ENCODE data around the gene SMOC1.

The SMOC1 gene

GRCh38 chr14:69879175-69880043 lies at the start of gene SMOC1:
TSS of gene SMOC1 (plus strand) at chr14:69879416. CDS start at chr14:69879679, 263 bp downstream.
- DNase-seq (ENCODE audit: low read depth): no peak

DNA sequence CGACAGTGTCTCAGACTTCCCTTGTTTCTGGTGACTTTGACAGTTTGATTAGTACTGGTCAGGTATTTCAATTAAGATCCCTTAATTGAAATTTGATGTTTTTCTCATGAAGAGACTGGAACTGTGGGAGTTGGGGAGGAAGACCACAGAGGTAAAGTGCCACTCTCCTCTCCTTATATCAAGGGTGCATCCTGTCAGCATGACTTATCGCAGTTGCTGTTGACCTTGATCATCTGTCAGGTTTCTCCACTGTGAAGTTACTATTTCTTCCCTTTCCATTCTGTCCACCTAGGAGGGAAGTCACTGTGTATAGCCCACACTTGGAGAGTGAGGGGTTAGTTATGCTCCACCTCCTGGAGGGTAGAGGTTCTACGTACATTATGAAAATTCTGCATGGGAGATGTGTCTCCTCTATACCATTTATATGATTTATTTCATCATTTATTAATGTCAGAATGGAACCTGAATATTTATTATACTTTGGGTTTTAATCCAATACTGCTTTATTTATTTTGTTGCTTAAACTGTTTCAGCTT lies 40.3 kb upstream of the SMOC1 start:
- no peak for DNase-seq (ENCODE audit: low read depth)

DNA sequence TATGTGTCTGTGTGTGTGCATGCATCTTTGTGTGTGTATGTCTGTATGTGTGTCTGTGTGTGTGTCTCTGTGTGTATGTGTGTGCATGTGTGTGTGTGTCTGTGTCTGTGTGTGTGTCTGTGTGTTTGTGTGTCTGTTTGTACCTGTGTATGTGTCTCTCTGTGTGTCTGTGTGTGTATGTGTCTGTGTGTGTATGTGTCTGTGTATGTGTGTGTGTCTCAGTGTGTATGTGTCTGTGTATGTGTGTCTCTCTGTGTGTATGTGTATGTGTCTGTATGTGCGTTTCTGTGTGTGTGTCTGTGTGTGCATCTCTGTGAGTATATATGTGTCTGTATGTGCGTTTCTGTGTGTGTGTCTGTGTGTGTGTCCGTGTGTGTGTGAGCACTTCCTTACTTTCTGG lies 39.6 kb upstream of the SMOC1 start:
- no peak for DNase-seq (ENCODE audit: low read depth)

- DNase-seq (ENCODE audit: low read depth): no peak
Observed at GRCh38 chr14:69841656-69842055, 37.6 kb upstream of the SMOC1 start.

- no peak for DNase-seq (ENCODE audit: low read depth)
Observed at GRCh38 chr14:69842686-69843420, 36.4 kb upstream of the SMOC1 start.

- no peak for DNase-seq (ENCODE audit: low read depth)
Observed at GRCh38 chr14:69844171-69844570, 35.0 kb upstream of the SMOC1 start.

DNA sequence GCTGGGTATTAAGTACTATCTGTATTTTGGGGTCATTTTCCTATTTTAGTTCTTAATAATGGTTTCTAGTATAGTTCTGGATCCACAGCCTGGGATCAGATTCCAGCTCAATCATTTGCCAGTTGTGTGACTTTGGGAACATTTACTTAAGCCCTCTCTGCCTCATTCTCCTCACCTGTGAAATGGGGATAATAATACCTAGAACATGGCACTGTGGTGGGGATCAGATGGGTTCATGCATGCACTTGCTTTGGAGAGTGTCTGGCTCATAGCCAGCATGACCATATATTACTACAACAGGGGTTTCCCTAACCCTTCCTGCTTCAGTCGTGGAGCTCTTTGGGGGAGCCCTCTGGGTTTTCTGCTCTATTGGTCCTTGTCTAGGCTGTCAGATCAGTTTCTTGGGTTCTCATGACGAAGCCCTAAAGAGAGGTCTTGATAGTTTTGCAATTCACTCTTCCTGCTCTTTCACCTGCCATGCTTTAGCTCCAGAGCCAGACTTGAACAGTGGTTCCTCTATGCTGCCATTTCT lies 34.1 kb upstream of the SMOC1 start:
- DNase-seq (ENCODE audit: low read depth): no peak

- DNase-seq (ENCODE audit: low read depth): no peak
Observed at GRCh38 chr14:69845787-69846186, 33.4 kb upstream of the SMOC1 start.

GRCh38 chr14:69848156-69848555 lies 31.1 kb upstream of the SMOC1 start:
- DNase-seq (ENCODE audit: low read depth): no peak

DNA sequence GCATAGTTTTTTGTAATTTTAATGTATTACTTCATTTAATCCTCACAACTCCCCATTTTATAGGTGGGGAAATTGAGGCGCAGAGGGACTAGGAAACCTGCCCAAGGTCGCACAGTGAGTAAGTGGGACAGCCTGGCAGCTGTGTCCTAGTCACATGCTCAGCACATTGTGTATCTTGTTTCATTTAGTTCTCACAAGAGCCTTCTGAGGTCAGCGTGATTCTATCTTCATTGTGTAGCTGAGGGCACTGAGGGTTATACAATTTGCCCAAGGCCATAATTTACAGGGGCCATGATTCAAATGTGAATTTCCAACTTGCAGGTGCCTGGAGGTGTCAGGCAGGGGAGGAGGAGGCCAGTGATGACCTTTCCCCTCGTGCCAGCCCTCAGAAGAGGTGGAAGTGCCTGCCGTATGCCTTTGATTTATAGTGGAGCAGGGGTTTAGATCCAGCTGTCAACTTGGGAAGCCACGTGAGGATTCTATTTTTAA lies 30.3 kb upstream of the SMOC1 start:
- no peak for DNase-seq (ENCODE audit: low read depth)

DNA sequence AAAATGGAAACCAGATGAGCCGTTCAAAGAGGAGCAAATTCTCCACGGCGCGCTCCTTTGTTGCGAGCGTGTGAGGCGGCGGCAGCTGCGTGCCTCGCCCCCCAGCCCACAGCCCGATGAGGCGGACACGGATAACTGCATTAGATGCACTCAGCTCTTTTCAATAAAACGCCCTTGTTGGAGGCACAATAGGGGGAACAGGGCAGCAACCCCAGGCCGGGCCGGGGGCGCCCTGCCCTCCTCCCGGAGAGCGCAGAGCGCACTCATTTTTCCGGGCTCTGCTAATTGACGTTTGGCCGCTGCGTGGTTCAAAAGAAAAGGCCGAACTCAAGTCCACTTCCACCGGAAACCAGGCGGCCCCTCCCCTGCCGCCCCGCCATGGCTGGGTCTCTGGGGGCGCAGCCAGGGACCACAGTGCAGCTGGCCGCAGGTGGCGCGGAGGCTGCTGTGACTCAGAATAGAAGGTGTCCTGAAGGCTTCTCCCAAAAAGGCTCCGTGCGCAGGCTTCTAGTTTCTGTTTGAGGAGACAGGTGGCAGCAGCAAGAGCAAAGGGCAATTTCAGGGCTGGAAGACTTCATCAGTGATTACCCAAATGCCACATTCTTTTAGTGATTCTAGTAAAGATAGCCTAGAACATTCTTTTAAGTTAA lies 29.0 kb upstream of the SMOC1 start:
- DNase-seq (ENCODE audit: low read depth): no peak

GRCh38 chr14:69850736-69851112 lies 28.5 kb upstream of the SMOC1 start:
- no peak for DNase-seq (ENCODE audit: low read depth)

DNA sequence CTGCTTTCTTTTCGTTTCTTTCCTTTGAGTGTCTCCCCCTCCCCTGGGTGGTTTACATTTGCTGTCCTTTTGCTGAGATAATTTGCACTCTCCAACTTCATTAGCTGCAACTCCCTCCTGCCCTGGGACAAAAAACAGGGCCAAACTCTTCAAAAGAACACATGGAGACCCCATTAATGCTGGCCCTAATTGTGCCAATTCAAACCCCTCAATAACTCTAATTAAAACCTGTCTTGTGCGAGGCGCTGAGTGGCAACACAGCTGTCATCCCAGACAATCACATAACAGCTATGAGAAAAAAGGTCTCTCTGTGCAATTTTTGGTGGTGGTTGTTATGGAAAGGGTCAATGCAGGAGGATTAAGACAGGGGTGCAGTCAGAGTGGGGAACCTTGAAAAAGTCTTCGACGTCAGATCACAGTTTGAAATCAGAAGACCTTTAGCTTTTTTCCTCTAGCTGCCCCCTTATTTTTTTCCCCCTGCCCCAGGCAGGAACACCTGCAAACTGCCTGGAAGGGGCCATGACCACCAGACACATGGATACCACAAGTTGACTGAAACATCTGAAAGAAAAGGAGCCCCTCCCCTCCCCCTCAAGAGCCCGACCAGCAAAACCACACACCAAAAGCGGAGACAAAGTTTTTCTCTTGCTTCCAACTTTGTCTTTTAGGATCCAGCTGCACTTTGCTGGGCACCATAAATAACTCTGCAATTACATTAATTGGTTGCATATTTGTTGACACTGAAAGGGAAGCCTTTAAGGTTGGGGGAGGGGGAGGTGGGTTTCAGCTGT lies 26.5 kb upstream of the SMOC1 start:
- DNase-seq (ENCODE audit: low read depth): no peak

- DNase-seq (ENCODE audit: low read depth): no peak
Observed at GRCh38 chr14:69853774-69854173, 25.4 kb upstream of the SMOC1 start.

GRCh38 chr14:69854598-69854997 lies 24.6 kb upstream of the SMOC1 start:
- no peak for DNase-seq (ENCODE audit: low read depth)

GRCh38 chr14:69855180-69855832 lies 23.9 kb upstream of the SMOC1 start:
- DNase-seq (ENCODE audit: low read depth): no peak

DNA sequence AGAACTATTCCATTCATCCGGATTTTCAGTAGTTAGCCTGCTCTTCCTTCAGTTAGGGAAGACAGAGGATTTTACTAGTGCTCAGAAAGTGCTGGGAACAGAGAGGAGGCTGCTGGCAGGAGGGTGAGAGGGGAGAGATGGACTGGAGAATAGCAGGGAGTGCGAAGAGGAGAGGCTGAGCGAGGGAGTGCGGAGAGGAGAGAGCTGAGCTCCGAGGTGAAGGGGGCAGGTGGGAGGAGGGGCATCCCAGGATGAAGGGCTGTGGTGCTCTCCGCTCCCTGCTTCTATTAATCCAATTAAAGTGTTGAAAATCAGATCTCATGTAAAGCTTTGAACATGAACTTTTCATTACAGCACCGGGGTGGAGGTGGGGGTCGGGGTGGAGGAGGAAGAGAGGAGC lies 20.4 kb upstream of the SMOC1 start:
- no peak for DNase-seq (ENCODE audit: low read depth)

GRCh38 chr14:69859591-69859990 lies 19.6 kb upstream of the SMOC1 start:
- DNase-seq (ENCODE audit: low read depth): no peak

GRCh38 chr14:69860221-69860620 lies 19.0 kb upstream of the SMOC1 start:
- DNase-seq (ENCODE audit: low read depth): no peak

DNA sequence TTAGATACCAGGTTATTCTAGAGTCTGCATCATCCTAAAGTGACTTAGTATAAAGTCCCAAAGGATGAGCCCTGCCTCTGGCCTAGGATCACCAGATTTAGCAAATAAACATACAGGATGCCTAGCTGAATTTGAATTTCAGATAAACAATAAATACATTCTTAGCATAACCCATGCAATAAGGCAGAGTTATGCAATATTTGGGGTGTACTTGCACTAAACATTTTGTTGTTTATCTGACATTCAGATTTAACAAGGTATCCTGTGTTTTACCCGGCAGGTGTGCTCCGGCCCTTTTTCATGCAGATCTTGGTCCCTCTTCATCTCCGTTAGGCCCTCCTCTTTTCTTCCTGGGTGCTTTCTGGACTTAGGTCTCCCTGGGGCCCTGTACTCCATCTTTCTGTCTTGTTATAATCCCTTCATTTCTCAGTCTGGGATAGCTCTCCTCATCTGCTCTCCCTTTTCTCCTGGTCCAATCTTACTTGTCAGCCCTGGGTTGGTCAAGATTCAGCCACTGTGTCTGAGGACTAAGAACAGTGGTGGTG lies 18.1 kb upstream of the SMOC1 start:
- DNase-seq (ENCODE audit: low read depth): no peak

- no peak for DNase-seq (ENCODE audit: low read depth)
Observed at GRCh38 chr14:69863083-69863482, 16.1 kb upstream of the SMOC1 start.
